HG02981 (cell line): ENCODE results near the gene MYH6.

Experiments
- ATAC-seq: cut with Tn5 transposase; IDR thresholded peaks from one replicate; pipeline ENCODE4 v1.9.1; 2021; ENCODE audit warnings: mild to moderate bottlenecking, moderate library complexity; ENCODE audit not compliant: unreplicated experiment

MYH6 gene

GRCh38 chr14:23360496-23360895, 47.6 kb downstream of the MYH6 start:
- no peak for ATAC-seq

GRCh38 chr14:23359722-23360447, 48.2 kb downstream of the MYH6 start:
- no peak for ATAC-seq

- ATAC-seq: no peak
These were observed 48.9 kb downstream of the MYH6 start for GRCh38 chr14:23359167-23359626.

- no peak for ATAC-seq
These were observed 49.4 kb downstream of the MYH6 start for GRCh38 chr14:23358553-23359166.

GRCh38 chr14:23358042-23358441, 50.0 kb downstream of the MYH6 start:
- ATAC-seq: no peak

GRCh38 chr14:23357261-23357660, 50.8 kb downstream of the MYH6 start:
- no peak for ATAC-seq

- ATAC-seq: no peak
These were observed 51.4 kb downstream of the MYH6 start for GRCh38 chr14:23356662-23357061.

- no peak for ATAC-seq
These were observed 52.1 kb downstream of the MYH6 start for GRCh38 chr14:23355871-23356435.

- ATAC-seq: no peak
These were observed 53.1 kb downstream of the MYH6 start for GRCh38 chr14:23354990-23355389.

GRCh38 chr14:23353433-23353780, 54.7 kb downstream of the MYH6 start:
- ATAC-seq: no peak

GRCh38 chr14:23352506-23353432, 55.3 kb downstream of the MYH6 start, which contains the start of gene SLC22A17:
Gene SLC22A17, minus strand, starts transcription at chr14:23352887.
- ATAC-seq: no peak

- ATAC-seq: no peak
These were observed 56.2 kb downstream of the MYH6 start for GRCh38 chr14:23351681-23352505.

GRCh38 chr14:23349156-23349845, 58.8 kb downstream of the MYH6 start:
- no peak for ATAC-seq

- ATAC-seq: no peak
These were observed 59.8 kb downstream of the MYH6 start for GRCh38 chr14:23348297-23348655.

GRCh38 chr14:23347406-23348296, 60.4 kb downstream of the MYH6 start:
- ATAC-seq: no peak

GRCh38 chr14:23346693-23347405, 61.2 kb downstream of the MYH6 start:
- ATAC-seq: no peak

GRCh38 chr14:23345987-23346692, 61.9 kb downstream of the MYH6 start:
- ATAC-seq: no peak

GRCh38 chr14:23344481-23344880, 63.6 kb downstream of the MYH6 start:
- no peak for ATAC-seq
